K562 (cell line): ENCODE data around the gene CAMK2A.

Source experiments
- BRCA1 ChIP-seq, 2 experiments: fragments of 450-650 bp in 1 of 2; sonication (generic) in 1 of 2; formaldehyde crosslinking in 1 of 2; IDR thresholded peaks; 2 replicates each; pipeline versions ENCODE4 v1.5.0 to v1.6.1; 2017 to 2020; ENCODE audit warnings: mild to moderate bottlenecking in 1 of 2, missing genetic modification reagents in 1 of 2
- CBX5 ChIP-seq: IDR thresholded peaks from 2 replicates; pipeline ENCODE4 v1.6.1; 2014; ENCODE audit warnings: low read depth, borderline replicate concordance
- CHD2 ChIP-seq: IDR thresholded peaks from 2 replicates; pipeline ENCODE4 v1.6.1; 2011; ENCODE audit warnings: low read depth, low read length
- FOXM1 ChIP-seq, 2 experiments: fragments of 450-650 bp in 1 of 2; sonication (generic) in 1 of 2; formaldehyde crosslinking in 1 of 2; IDR thresholded peaks; 2 replicates each; pipeline versions ENCODE4 v1.6.1 to v1.9.0; 2017 to 2022; ENCODE audit warnings: low read depth in 2 of 2, mild to moderate bottlenecking in 2 of 2, missing genetic modification reagents in 1 of 2, moderate library complexity in 1 of 2
- GABPA ChIP-seq: fragments of 200-800 bp; sonication (Bioruptor generic); conservative IDR thresholded peaks from 2 replicates; pipeline ENCODE4 v1.6.1; 2016; ENCODE audit warnings: low read depth, missing genetic modification characterization, missing compliant biosample characterization
- JUNB ChIP-seq: fragments of 450-650 bp; formaldehyde crosslinking; conservative IDR thresholded peaks from 2 replicates; pipeline ENCODE4 v1.4.0; 2020; ENCODE audit warnings: mild to moderate bottlenecking
- NUFIP1 ChIP-seq: fragments of 450-650 bp; IDR thresholded peaks from 2 replicates; pipeline ENCODE4 v1.6.1; 2018; ENCODE audit not compliant: partially characterized antibody
- POLR2AphosphoS2 ChIP-seq: IDR thresholded peaks from 2 replicates; pipeline ENCODE4 v1.6.1; 2012; ENCODE audit warnings: low read length, improper control_type of control experiment
- SMC3 ChIP-seq: conservative IDR thresholded peaks from 2 replicates; pipeline ENCODE4 v1.6.1; 2011; ENCODE audit warnings: low read depth, low read length, improper control_type of control experiment; ENCODE audit not compliant: insufficient read depth
- TAF1 ChIP-seq: IDR thresholded peaks from 2 replicates; pipeline ENCODE4 v1.6.1; 2011; ENCODE audit warnings: mild to moderate bottlenecking, low read length, moderate library complexity; ENCODE audit not compliant: insufficient read depth, control insufficient read depth, severe bottlenecking; ENCODE audit errors: extremely low read depth
- TCF3 ChIP-seq: sonication (generic); formaldehyde crosslinking; IDR thresholded peaks from 2 replicates; pipeline ENCODE4 v1.4.0; 2020; ENCODE audit warnings: mild to moderate bottlenecking, missing genetic modification reagents
- ZNF445 ChIP-seq: fragments of 250-450 bp; sonication (Bioruptor Pico); IDR thresholded peaks from 2 replicates; pipeline ENCODE4 v1.4.0; 2020; ENCODE audit warnings: low read depth, mild to moderate bottlenecking, moderate library complexity

DNA sequence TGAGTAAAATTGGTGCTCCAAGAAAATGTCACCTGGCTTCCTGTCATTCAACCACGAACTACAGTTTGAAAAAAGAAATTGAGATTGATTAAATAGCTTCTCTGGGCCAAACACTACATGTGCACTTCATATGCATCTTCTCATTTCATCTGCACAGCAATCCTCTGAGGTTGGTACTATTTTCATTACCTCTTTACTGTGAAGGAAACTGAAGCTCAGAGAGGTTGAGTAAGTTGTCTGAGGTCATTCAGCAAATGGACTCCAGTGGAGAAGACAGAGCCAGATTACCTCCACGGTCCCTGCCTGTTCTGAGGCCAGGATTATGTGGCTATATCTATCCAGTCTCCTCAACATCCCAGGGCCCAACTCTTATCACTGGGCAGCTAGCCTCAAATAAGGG is 53.3 kb downstream of the CAMK2A start:
- TF ChIP-seq ZNF445 (no peak), TAF1 (no peak), FOXM1 (IDR thresholded peaks at IDR 0.05; ENCODE audit: low read depth) (no peak), FOXM1 (CRISPR knock-in tag; IDR thresholded peaks at IDR 0.05; ENCODE audit: low read depth) (no peak), CHD2 (no peak), BRCA1 (IDR thresholded peaks at IDR 0.05) (no peak), BRCA1 (CRISPR knock-in tag; IDR thresholded peaks at IDR 0.05) (no peak), GABPA (tag) (no peak), POLR2AphosphoS2 (no peak), NUFIP1 (no peak), SMC3 (no peak), JUNB (CRISPR knock-in tag) (no peak), TCF3 (CRISPR knock-in tag) (no peak), CBX5 (no peak)
